GM12878 (cell line): Measurements from ENCODE around the gene ARHGAP19. TPM values are rescaled to one million over a fixed set of nuclear protein-coding genes. Genes with fewer than 3 reads are reported as not detected.

Source experiments
- ATAC-seq: fragments of 200-7000 bp; cut with Tn5 transposase; 3 replicates; pipeline ENCODE4 v1.9.1; 2020; ENCODE audit warnings: mild to moderate bottlenecking, moderate library complexity
- BruUV-seq: library from RNA; stranded (reverse); fragments of 400-500 nt; replicated peaks from 2 replicates; lab custom pipeline; 2021; lab: Mats Ljungman, UMichigan
- CTCF ChIA-PET: fragments of 300-600 bp; sonication (Branson Sonifier 250); formaldehyde crosslinking; extraction: SDS; loops from one replicate; lab custom pipeline; 2021; ENCODE audit warnings: inconsistent platforms; lab: Yijun Ruan, JAX
- POLR2A ChIA-PET: fragments of 350-600 bp; formaldehyde crosslinking; extraction: SDS; loops from one replicate; lab custom pipeline; 2021; ENCODE audit warnings: inconsistent platforms; lab: Charles Lee
- RAD21 ChIA-PET: fragments of 300-600 bp; sonication (Branson Sonifier 250); formaldehyde crosslinking; loops from one replicate; lab custom pipeline; 2023; ENCODE audit warnings: antibody characterized with exemption; ENCODE audit not compliant: unreplicated experiment; lab: Charles Lee
- SMC1A ChIA-PET: fragments of 300-600 bp; sonication (Branson Sonifier 250); formaldehyde crosslinking; loops from one replicate; lab custom pipeline; 2023; ENCODE audit not compliant: unreplicated experiment, uncharacterized antibody; lab: Charles Lee
- DNase-seq: peaks from one replicate; pipeline ENCODE4 v3.0.0-alpha.2; 2011; ENCODE audit warnings: low read depth, low spot score
- FAIRE-seq: peaks from 3 replicates; lab custom pipeline; 2011; peaks lifted over from hg19 to GRCh38; lab: Jason Lieb, UNC
- H2AFZ ChIP-seq: 2 replicates; pipeline ENCODE4 v1.6.0; 2011; ENCODE audit warnings: low read depth, low read length, control low read depth; ENCODE audit not compliant: control insufficient read depth
- H3K27ac ChIP-seq: 2 replicates; pipeline ENCODE4 v1.5.1; 2011; ENCODE audit warnings: control low read depth; ENCODE audit not compliant: control insufficient read depth, insufficient read depth
- H3K27me3 ChIP-seq, 2 experiments: replicated peaks in 1 of 2; 2 replicates each; pipeline versions ENCODE4 v1.6.0 to v1.6.1; 2011; ENCODE audit warnings: low read length in 1 of 2; ENCODE audit not compliant: control insufficient read depth in 2 of 2, insufficient read depth in 2 of 2
- H3K36me3 ChIP-seq, 2 experiments: 2 replicates each; pipeline ENCODE4 v1.5.1; 2011; ENCODE audit warnings: low read length in 1 of 2; ENCODE audit not compliant: control insufficient read depth in 2 of 2, insufficient read depth in 2 of 2
- H3K4me1 ChIP-seq: 2 replicates; pipeline ENCODE4 v1.6.1; 2011; ENCODE audit warnings: mild to moderate bottlenecking, low read length, moderate library complexity, mixed read lengths; ENCODE audit not compliant: control insufficient read depth, insufficient read depth
- H3K4me2 ChIP-seq: 2 replicates; pipeline ENCODE4 v1.6.0; 2011; ENCODE audit warnings: control low read depth; ENCODE audit not compliant: control insufficient read depth, insufficient read depth
- H3K4me3 ChIP-seq: fragments of 200-600 bp; sonication (generic); 2 replicates; pipeline ENCODE4 v1.5.1; 2016
- H3K79me2 ChIP-seq: 2 replicates; pipeline ENCODE4 v1.6.0; 2011; ENCODE audit warnings: low read length; ENCODE audit not compliant: control insufficient read depth, insufficient read depth
- H3K9ac ChIP-seq: 2 replicates; pipeline ENCODE4 v1.8.0; 2011; ENCODE audit warnings: low read length, control low read depth, mixed read lengths; ENCODE audit not compliant: control insufficient read depth, insufficient read depth
- H3K9me3 ChIP-seq: replicated peaks from 3 replicates; pipeline ENCODE4 v1.5.1; 2011; ENCODE audit warnings: mild to moderate bottlenecking, low read length; ENCODE audit not compliant: control insufficient read depth, insufficient read depth
- H4K20me1 ChIP-seq: 2 replicates; pipeline ENCODE4 v1.6.0; 2011; ENCODE audit not compliant: control insufficient read depth, insufficient read depth
- BMI1 ChIP-seq: fragments of 450-650 bp; IDR thresholded peaks from 2 replicates; pipeline ENCODE4 v1.6.1; 2016; ENCODE audit warnings: mild to moderate bottlenecking, moderate library complexity, borderline replicate concordance
- CBFB ChIP-seq: IDR thresholded peaks from 2 replicates; pipeline ENCODE4 v1.6.1; 2016; ENCODE audit warnings: antibody characterized with exemption, low read depth
- EZH2 ChIP-seq: IDR thresholded peaks from 2 replicates; pipeline ENCODE4 v1.6.1; 2012; ENCODE audit warnings: low read depth, mild to moderate bottlenecking, control low read depth, inconsistent platforms, low read length, borderline replicate concordance; ENCODE audit not compliant: control insufficient read depth
- FOXM1 ChIP-seq: IDR thresholded peaks from 2 replicates; pipeline ENCODE4 v1.6.1; 2012; ENCODE audit warnings: low read depth, mild to moderate bottlenecking, inconsistent platforms, low read length, moderate library complexity
- KDM1A ChIP-seq: fragments of 200-600 bp; sonication (generic); IDR thresholded peaks from 2 replicates; pipeline ENCODE4 v1.6.1; 2016; ENCODE audit warnings: borderline replicate concordance
- NFXL1 ChIP-seq: fragments of 450-650 bp; IDR thresholded peaks from 2 replicates; pipeline ENCODE4 v1.6.1; 2017; ENCODE audit warnings: antibody characterized with exemption, mild to moderate bottlenecking, borderline replicate concordance
- PAX8 ChIP-seq: fragments of 450-650 bp; IDR thresholded peaks from 2 replicates; pipeline ENCODE4 v1.6.1; 2017; ENCODE audit warnings: mild to moderate bottlenecking, moderate library complexity
- SPI1 ChIP-seq: IDR thresholded peaks from 2 replicates; pipeline ENCODE4 v1.6.1; 2011; ENCODE audit warnings: low read depth, mild to moderate bottlenecking, low read length, moderate library complexity, borderline replicate concordance; ENCODE audit not compliant: insufficient read depth
- STAT1 ChIP-seq: fragments of 450-650 bp; conservative IDR thresholded peaks from 2 replicates; pipeline ENCODE4 v1.6.1; 2014; ENCODE audit warnings: antibody characterized with exemption, mild to moderate bottlenecking
- STAT3 ChIP-seq: IDR thresholded peaks from 2 replicates; pipeline ENCODE4 v1.6.1; 2011; ENCODE audit warnings: low read depth, low read length, improper control_type of control experiment
- SUZ12 ChIP-seq: fragments of 200-600 bp; sonication (generic); IDR thresholded peaks from one replicate; pipeline ENCODE4 v1.6.1; 2018; ENCODE audit warnings: antibody characterized with exemption, mild to moderate bottlenecking; ENCODE audit not compliant: unreplicated experiment
- WGBS: methylation state at CpG from one replicate; pipeline ENCODE4 v1.1.6; 2016; ENCODE audit warnings: low lambda C conversion rate; ENCODE audit not compliant: insufficient replicate concordance, insufficient coverage; ENCODE audit errors: missing lambda C conversion rate; 5-methylcytosine and 5-hydroxymethylcytosine counted together
- in situ Hi-C: fragments of 300-500 bp; cut with MboI; formaldehyde crosslinking; loops from 9 replicates; pipeline ENCODE4 v1.14.3; 2018; ENCODE audit warnings: mixed read lengths
- intact Hi-C: fragments of 100-400 bp; cut with micrococcal nuclease; formaldehyde crosslinking; loops from one replicate; pipeline ENCODE4 v1.14.2; 2022; ENCODE audit not compliant: unreplicated experiment
- polyA plus RNA-seq, 11 experiments: library from polyadenylated mRNA; depleted of rRNA in 4 of 11; unstranded in 6 of 11; stranded (reverse) in 5 of 11; fragments of >200 nt; fragmentation: Nextera tagmentation in 4 of 11; fragmentation: Illumina TruSeq in 1 of 11; extraction: Ambion mirVana in 4 of 11; extraction: Trizol in 1 of 11; gene quantifications; 1 replicate in 1 of 11; 2 replicates in 10 of 11; pipeline versions ENCODE4 v1.2.1 to v1.2.3, GENCODE V29; 2011 to 2016; ENCODE audit warnings: inconsistent platforms in 2 of 11, missing spikeins in 2 of 11, low read depth in 1 of 11
- total RNA-seq, 4 experiments: library from RNA; depleted of rRNA in 3 of 4; stranded (reverse); fragments of >200 nt in 3 of 4; fragmentation: Illumina TruSeq in 1 of 4; extraction: Trizol in 1 of 4; gene quantifications; 2 replicates each; pipeline versions ENCODE4 v1.2.1 to v1.2.3, GENCODE V29; 2013 to 2021
- TF ChIP-seq, protein P1 (sequence below): IDR thresholded peaks from 2 replicates; pipeline ENCODE4 v1.6.1; 2012; ENCODE audit warnings: low read depth, low read length, improper control_type of control experiment
- TF ChIP-seq, protein P2 (sequence below): IDR thresholded peaks from 2 replicates; pipeline ENCODE4 v1.6.1; 2011; ENCODE audit warnings: mild to moderate bottlenecking, low read depth, low read length, moderate library complexity; ENCODE audit not compliant: insufficient replicate concordance
- TF ChIP-seq, protein P3 (sequence below): fragments of 450-650 bp; IDR thresholded peaks from 2 replicates; pipeline ENCODE4 v1.6.1; 2017; ENCODE audit warnings: mild to moderate bottlenecking, moderate library complexity

Gene ARHGAP19
- total and polyA plus RNA-seq, 10 of the 15 experiments (the other 5 are each of a cell fraction or from before 2014, with no cell fraction given) = 13.3 to 40.7 (median 22.6) TPM

DNA sequence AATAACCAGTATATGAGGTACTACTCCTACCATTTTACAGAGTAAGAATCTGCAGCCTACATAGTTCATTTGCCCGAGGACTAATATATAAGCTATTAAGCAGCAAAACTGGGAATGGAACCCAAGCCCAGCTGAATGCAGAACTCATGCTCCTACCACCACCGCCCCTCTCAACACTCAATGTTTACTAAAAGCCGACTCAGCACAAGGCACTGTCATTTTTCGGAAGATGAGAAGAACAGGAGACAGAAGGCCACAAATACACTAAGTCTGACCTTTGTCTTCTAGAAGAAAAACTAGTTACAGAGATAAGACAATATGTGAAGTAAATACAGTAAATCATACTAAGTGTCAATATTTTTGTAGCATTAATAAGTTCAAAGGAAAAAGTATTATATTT lies 66.0 kb downstream of the ARHGAP19 start:
- in situ Hi-C loops (no loop called here), intact Hi-C loops (no loop called here)
- H3K79me2 ChIP-seq = no peaks in the 10 kb centered on the region
- no peak overlapping the region for H2AFZ ChIP-seq
- CTCF ChIA-PET = interaction anchor here (1.7 to 3.0 kb wide), 4 partner anchors 7 to 144 kb away, joined by 3 to 16 read pairs (median 6); no protein-coding TSS in a partner anchor
- no peak for FAIRE-seq
- BruUV-seq = no TSS peak
- H3K27me3 ChIP-seq = no peaks in the 10 kb centered on the region
- RAD21 ChIA-PET = interaction anchor here (1.3 kb wide), 1 partner anchor 9 kb away, joined by 3 read pairs; no protein-coding TSS in a partner anchor
- no peak overlapping the region for H3K27ac ChIP-seq
- POLR2A ChIA-PET = no interaction called here
- TF ChIP-seq FOXM1 (no peak), NFXL1 (no peak), BMI1 (no peak), KDM1A (no peak), EZH2 (no peak), SUZ12 (no peak), PAX8 (no peak), SPI1 (no peak), CBFB (no peak), STAT1 (no peak), STAT3 (no peak)
- TF ChIP-seq, protein P1, sequence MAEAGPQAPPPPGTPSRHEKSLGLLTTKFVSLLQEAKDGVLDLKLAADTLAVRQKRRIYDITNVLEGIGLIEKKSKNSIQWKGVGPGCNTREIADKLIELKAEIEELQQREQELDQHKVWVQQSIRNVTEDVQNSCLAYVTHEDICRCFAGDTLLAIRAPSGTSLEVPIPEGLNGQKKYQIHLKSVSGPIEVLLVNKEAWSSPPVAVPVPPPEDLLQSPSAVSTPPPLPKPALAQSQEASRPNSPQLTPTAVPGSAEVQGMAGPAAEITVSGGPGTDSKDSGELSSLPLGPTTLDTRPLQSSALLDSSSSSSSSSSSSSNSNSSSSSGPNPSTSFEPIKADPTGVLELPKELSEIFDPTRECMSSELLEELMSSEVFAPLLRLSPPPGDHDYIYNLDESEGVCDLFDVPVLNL = no peak
- TF ChIP-seq, protein P2, sequence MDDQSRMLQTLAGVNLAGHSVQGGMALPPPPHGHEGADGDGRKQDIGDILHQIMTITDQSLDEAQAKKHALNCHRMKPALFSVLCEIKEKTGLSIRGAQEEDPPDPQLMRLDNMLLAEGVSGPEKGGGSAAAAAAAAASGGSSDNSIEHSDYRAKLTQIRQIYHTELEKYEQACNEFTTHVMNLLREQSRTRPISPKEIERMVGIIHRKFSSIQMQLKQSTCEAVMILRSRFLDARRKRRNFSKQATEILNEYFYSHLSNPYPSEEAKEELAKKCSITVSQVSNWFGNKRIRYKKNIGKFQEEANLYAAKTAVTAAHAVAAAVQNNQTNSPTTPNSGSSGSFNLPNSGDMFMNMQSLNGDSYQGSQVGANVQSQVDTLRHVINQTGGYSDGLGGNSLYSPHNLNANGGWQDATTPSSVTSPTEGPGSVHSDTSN = no peak
- TF ChIP-seq, protein P3, sequence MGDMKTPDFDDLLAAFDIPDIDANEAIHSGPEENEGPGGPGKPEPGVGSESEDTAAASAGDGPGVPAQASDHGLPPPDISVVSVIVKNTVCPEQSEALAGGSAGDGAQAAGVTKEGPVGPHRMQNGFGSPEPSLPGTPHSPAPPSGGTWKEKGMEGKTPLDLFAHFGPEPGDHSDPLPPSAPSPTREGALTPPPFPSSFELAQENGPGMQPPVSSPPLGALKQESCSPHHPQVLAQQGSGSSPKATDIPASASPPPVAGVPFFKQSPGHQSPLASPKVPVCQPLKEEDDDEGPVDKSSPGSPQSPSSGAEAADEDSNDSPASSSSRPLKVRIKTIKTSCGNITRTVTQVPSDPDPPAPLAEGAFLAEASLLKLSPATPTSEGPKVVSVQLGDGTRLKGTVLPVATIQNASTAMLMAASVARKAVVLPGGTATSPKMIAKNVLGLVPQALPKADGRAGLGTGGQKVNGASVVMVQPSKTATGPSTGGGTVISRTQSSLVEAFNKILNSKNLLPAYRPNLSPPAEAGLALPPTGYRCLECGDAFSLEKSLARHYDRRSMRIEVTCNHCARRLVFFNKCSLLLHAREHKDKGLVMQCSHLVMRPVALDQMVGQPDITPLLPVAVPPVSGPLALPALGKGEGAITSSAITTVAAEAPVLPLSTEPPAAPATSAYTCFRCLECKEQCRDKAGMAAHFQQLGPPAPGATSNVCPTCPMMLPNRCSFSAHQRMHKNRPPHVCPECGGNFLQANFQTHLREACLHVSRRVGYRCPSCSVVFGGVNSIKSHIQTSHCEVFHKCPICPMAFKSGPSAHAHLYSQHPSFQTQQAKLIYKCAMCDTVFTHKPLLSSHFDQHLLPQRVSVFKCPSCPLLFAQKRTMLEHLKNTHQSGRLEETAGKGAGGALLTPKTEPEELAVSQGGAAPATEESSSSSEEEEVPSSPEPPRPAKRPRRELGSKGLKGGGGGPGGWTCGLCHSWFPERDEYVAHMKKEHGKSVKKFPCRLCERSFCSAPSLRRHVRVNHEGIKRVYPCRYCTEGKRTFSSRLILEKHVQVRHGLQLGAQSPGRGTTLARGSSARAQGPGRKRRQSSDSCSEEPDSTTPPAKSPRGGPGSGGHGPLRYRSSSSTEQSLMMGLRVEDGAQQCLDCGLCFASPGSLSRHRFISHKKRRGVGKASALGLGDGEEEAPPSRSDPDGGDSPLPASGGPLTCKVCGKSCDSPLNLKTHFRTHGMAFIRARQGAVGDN = no peak
- DNase-seq = no peak
- WGBS = 98% methylated on average over 4 of the region's 4 CpGs
- no peaks in the 10 kb centered on the region for H4K20me1 ChIP-seq
- no peaks in the 10 kb centered on the region for H3K9me3 ChIP-seq
- no peak overlapping the region for H3K4me2 ChIP-seq
- SMC1A ChIA-PET = interaction anchor here (0.9 to 1.0 kb wide), 2 partner anchors 12 to 13 kb away, joined by 3 read pairs; no protein-coding TSS in a partner anchor
- H3K36me3 ChIP-seq = peaks cover 3 to 9% of the 10 kb centered on the region in 2 experiments; a peak in 3 of 4 replicates
- no peak for ATAC-seq
- no peak overlapping the region for H3K4me3 ChIP-seq
- no peak overlapping the region for H3K9ac ChIP-seq
- H3K4me1 ChIP-seq = no peaks in the 10 kb centered on the region
